ENCODE results near the gene IFT122.

DNA sequence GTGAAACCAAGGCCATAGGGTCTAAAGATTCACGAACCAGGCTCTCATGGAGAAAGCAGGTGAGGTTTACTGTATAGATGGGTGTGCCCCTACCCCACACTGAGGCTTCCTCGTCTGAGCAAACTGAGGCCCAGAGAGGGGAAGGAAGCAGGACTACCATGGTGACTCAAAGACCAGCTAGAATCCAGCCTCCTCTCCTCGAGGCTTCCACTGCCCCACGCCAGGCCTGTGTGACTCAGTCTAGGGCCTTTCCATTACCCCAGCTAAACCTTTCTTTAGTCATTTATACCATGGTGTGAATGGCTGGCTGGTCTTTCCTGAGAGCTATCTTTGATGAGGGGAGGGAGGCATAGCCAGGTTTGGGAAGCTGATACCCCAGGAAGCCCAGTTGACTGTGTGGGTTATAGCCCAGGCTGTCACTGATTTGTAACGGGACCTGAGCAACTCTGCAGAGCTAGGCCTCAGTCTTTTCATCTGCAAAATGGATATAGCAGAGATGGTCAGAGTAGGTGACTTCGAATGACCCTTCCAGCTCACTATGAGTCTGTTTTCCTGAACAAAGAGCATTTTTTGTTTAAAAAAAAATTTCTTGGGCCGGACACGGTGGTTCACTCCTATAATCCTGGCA, 85.4 kb downstream of the IFT122 start:
- TF ChIP-seq CTCF (IDR thresholded peaks at IDR 0.05) (no peak), EP300 (IDR thresholded peaks at IDR 0.05) (no peak), POLR2A (IDR thresholded peaks at IDR 0.05) (no peak), POLR2AphosphoS5 (IDR thresholded peaks at IDR 0.05) (no peak)
